IPS-NIHi7 (cell line): ENCODE results near the gene HMGN1.
A peak's percentile ranks its signal among the peaks of the same experiment; 100 is the strongest.

ENCODE experiments used
- DNase-seq: peaks from one replicate; pipeline ENCODE4 v3.0.0; 2012; ENCODE audit warnings: mixed read lengths; ENCODE audit errors: extremely low spot score

Gene HMGN1

GRCh38 chr21:39332175-39332574 is 16.7 kb downstream of the HMGN1 start:
- no peak for DNase-seq

GRCh38 chr21:39330001-39330400 is 18.9 kb downstream of the HMGN1 start:
- DNase-seq: no peak

- no peak for DNase-seq
Observed at GRCh38 chr21:39327727-39328126, 21.2 kb downstream of the HMGN1 start.

- DNase-seq: no peak
Observed at GRCh38 chr21:39326607-39327307, 22.1 kb downstream of the HMGN1 start.

- DNase-seq: no peak
Observed at GRCh38 chr21:39325458-39325857, 23.4 kb downstream of the HMGN1 start.

- no peak for DNase-seq
Observed at GRCh38 chr21:39321424-39321823, 27.5 kb downstream of the HMGN1 start.

GRCh38 chr21:39319814-39320332 is 29.0 kb downstream of the HMGN1 start:
- DNase-seq: no peak

GRCh38 chr21:39319251-39319756 is 29.6 kb downstream of the HMGN1 start:
- DNase-seq: no peak

- DNase-seq: no peak
Observed at GRCh38 chr21:39318091-39318959, 30.6 kb downstream of the HMGN1 start.

GRCh38 chr21:39317134-39318090 is 31.5 kb downstream of the HMGN1 start:
- DNase-seq: no peak

GRCh38 chr21:39316729-39317128 is 32.2 kb downstream of the HMGN1 start:
- DNase-seq: no peak

- no peak for DNase-seq
Observed at GRCh38 chr21:39315603-39316445, 33.1 kb downstream of the HMGN1 start.

GRCh38 chr21:39314143-39315027 is 34.5 kb downstream of the HMGN1 start:
- DNase-seq: peak; percentile 57

GRCh38 chr21:39313571-39314142 is 35.2 kb downstream of the HMGN1 start, which contains the start of gene BRWD1:
TSS of gene BRWD1 (minus strand) at chr21:39313632. CDS start at chr21:39313491, 141 bp downstream.
- DNase-seq: peak; percentile 81

GRCh38 chr21:39313042-39313570 is 35.8 kb downstream of the HMGN1 start:
- DNase-seq: no peak

GRCh38 chr21:39312112-39313041 is 36.5 kb downstream of the HMGN1 start:
- DNase-seq: peak; percentile 98

GRCh38 chr21:39311164-39311563 is 37.7 kb downstream of the HMGN1 start:
- DNase-seq: no peak

GRCh38 chr21:39307466-39307865 is 41.4 kb downstream of the HMGN1 start:
- DNase-seq: no peak
